SU-DHL-6 (cell line): ENCODE measurements around the gene CERS6.

ENCODE experiments used
- CTCF ChIP-seq: fragments of 200-600 bp; sonication (generic); IDR thresholded peaks from one replicate; pipeline ENCODE4 v1.5.1; 2017; ENCODE audit warnings: antibody characterized with exemption, mild to moderate bottlenecking, low read length, moderate library complexity; ENCODE audit not compliant: insufficient read depth, poor library complexity, severe bottlenecking
- EZH2phosphoT487 ChIP-seq: fragments of 200-600 bp; sonication (generic), shearing (Covaris generic); conservative IDR thresholded peaks from 2 replicates; pipeline ENCODE4 v1.6.1; 2018; ENCODE audit warnings: mild to moderate bottlenecking, antibody characterized with exemption, low read length, moderate library complexity, mixed read lengths

GRCh38 chr2:168611896-168612650, 156.0 kb downstream of the CERS6 start:
- TF ChIP-seq CTCF (no peak), EZH2phosphoT487 (no peak)
